ENCODE results near the gene FHL1.
"Not testable (repeated sequence)": the region's sequence is repeated elsewhere in the genome, so short reads cannot be mapped to it uniquely, and the experiment has no call there.

The FHL1 gene

GRCh38 chrX:136147315-136147901 is at the start of gene FHL1:
TSS of gene FHL1 (plus strand) at chrX:136147533.
- no peak for DNase-seq (ENCODE audit: low read depth, low spot score)

DNA sequence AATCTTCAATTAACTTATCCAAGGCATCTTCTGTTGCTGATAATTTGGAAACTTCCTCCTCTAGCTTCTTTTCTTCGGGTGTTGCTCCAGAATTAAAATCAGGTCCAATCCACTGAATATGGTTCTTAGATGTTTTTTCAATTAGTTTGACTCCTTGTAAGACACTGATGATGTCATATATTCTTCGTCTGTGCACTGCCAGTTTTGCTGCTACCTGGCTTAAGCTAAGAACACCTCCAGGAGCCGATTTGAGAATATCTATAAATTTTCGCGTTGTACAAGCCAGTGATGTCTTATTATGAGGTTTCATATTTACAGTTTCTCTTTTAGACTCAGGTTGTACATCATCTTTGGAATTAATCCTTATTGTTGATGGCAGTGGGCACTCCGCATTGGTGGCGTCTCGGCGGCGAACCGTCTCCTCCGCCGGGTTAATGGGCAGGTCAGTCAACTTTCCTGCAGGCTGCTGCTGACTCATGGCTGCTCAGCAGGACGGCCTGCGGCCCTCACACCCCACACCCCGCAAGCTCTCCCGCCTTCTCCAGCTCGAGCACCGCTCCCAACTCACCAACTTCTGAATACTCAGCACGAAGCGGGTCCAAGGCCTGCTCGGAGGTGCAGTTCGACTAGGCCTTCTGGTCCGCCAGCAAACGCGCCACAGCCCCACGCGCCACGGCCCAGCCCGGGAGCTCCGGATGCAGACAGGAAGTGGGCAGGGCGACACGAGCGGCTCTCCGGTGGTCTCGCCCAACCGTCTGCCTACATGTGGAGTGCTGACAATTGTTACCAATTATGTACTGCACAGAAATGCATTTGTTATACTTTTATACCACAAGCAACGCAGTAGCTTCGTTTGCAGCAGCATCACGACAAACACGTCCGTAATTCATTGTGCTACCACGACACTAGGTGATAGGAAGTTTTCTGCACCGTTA is 49.2 kb upstream of the FHL1 start:
- DNase-seq (ENCODE audit: low read depth, low spot score), result no peak

DNA sequence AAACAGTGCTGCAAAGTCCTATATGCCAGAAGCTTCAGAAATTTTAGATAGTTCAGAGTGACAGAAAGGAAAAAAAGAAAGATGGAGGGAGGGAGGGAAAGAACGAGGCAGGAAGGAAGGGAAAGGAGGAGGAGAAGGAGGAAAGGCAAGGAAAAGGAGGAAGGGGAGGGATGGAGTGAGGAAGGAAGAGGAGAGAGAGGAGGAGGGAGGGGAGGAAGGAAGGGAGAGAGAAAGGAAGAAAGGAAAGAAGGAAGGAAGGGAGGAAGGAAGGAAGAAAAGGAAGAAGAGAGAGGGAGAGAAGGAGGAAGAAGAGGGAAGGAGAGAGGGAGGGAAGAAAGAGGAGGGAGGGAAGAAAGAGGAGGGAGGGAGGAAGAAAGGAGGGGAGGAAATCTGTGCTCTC is 42.4 kb upstream of the FHL1 start:
- no peak for DNase-seq (ENCODE audit: low read depth, low spot score)

GRCh38 chrX:136106920-136107528 is 40.3 kb upstream of the FHL1 start:
- no peak for DNase-seq (ENCODE audit: low read depth, low spot score)

DNA sequence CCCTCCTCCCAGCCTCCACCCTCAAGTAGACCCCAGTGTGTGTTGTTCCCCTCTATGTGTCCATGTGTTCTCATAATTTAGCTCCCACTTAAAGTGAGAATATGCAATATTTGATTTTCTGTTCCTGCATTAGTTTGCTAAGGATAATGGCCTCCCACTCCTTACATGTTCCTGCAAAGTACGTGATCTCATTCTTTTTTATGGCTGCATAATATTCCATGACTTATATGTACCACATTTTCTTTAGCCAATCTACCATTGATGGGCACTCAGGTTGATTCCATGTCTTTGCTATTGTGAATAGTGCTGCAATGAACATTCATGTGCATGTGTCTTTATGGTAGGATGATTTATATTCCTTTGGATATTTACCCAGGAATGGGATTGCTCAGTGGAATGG is 38.4 kb upstream of the FHL1 start:
- not testable (repeated sequence) for DNase-seq (ENCODE audit: low read depth, low spot score)

GRCh38 chrX:136112286-136112685 is 35.0 kb upstream of the FHL1 start:
- no peak for DNase-seq (ENCODE audit: low read depth, low spot score)

- DNase-seq (ENCODE audit: low read depth, low spot score), result no peak
These were observed 34.6 kb upstream of the FHL1 start for GRCh38 chrX:136112778-136113177.

- DNase-seq (ENCODE audit: low read depth, low spot score), result no peak
These were observed 32.0 kb upstream of the FHL1 start for GRCh38 chrX:136115126-136115903.

DNA sequence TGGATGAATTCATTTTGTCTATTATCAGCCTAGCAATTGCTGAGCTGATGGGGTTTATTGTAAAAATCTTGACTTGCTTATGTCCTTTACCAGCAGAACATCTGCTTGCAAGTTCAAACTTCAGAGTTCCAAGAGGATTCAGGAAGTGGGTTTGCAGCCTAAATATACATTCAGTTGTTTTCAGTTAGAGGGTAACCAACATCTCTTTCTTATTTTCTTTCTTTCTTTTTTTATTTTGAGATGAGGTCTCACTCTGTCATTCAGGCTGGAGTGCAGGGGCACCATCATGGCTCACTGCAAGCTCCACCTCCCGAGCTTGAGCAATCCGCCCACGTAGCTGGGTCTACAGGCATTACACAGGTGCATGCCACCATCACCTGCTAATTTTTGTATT is 31.4 kb upstream of the FHL1 start:
- DNase-seq (ENCODE audit: low read depth, low spot score), result no peak

DNA sequence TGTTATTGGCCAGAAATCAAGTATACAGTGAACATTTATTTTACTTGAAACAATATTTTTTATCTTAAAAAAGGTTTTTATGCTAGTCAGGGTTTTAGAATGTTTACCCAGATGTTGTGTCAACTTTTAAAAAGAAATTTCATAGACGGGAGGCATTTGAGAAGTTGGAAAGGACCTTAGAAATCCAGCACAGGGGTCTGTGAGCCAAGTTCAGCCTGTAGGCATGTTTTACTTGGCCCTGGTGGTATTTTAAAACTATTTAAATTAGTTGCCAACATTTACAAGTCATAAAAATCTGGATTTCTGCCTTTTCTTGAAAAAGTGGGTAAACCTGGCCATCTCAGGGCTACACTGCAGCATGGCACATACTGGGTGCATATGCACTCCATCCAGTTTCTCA is 25.5 kb upstream of the FHL1 start:
- DNase-seq (ENCODE audit: low read depth, low spot score), result no peak

DNA sequence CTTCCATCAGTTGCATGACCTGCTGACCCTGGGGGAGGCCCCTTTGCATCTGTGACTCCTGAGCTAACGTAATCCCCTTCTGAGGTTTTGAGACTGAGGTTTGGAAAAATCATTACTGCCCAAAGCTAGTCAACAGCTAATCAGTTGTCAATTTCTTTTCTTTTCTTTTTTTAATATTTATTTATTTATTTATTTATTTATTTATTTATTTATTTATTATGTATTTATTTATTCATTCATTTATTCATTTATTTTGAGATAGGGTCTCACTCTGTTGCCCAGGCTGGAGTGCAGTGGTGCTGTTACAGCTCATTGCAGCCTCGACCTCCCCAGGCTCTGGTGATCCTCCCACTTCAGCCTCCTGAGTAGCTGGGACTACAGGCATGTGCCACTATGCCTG is 25.1 kb upstream of the FHL1 start:
- DNase-seq (ENCODE audit: low read depth, low spot score), result no peak

DNA sequence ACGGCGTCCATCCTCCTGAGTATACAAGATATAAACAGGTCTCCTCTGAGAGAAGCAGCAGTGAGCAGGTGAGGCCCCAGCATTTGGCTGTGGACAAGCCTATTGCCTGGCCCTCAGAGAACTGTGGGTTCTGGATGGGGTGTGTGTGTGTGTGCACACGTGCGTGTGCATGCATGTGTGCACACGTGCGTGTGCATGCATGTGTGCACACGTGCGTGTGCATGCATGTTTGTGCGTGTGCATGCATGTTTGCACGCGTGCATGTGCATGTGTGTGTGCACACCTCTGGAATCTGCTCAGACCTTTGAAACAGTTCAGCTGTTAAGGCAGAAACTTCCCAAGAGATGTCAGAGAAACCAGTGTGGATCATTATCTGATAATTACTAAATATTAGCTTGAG is 22.2 kb upstream of the FHL1 start:
- no peak for DNase-seq (ENCODE audit: low read depth, low spot score)

- no peak for DNase-seq (ENCODE audit: low read depth, low spot score)
These were observed 21.0 kb upstream of the FHL1 start for GRCh38 chrX:136126371-136126770.

DNA sequence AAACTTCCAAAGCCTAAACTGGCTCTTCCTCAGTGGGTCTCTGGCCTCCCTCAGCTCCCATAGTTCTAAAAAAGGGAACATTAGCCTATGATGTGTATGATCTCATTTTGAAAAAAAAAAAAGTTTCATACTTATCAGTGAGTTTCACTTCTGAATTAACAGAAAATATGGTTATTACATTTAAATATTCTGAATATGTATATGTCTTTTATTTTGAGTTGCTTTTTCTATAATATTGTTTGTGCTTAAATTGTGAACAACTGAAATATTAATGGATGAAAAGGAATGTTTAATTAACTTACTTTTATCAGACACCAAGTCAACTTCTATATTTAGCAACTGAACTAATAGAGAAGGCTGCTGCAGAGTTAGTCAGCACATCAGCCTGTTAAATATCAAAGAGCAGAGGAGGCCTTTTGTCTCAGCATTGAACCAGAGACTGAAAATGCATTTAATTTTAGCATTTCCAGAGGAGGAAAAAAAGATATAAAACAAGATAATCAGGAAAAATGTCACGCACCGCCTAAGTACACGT is 20.4 kb upstream of the FHL1 start:
- DNase-seq (ENCODE audit: low read depth, low spot score), result no peak

GRCh38 chrX:136128743-136129142 is 18.6 kb upstream of the FHL1 start:
- DNase-seq (ENCODE audit: low read depth, low spot score), result no peak

DNA sequence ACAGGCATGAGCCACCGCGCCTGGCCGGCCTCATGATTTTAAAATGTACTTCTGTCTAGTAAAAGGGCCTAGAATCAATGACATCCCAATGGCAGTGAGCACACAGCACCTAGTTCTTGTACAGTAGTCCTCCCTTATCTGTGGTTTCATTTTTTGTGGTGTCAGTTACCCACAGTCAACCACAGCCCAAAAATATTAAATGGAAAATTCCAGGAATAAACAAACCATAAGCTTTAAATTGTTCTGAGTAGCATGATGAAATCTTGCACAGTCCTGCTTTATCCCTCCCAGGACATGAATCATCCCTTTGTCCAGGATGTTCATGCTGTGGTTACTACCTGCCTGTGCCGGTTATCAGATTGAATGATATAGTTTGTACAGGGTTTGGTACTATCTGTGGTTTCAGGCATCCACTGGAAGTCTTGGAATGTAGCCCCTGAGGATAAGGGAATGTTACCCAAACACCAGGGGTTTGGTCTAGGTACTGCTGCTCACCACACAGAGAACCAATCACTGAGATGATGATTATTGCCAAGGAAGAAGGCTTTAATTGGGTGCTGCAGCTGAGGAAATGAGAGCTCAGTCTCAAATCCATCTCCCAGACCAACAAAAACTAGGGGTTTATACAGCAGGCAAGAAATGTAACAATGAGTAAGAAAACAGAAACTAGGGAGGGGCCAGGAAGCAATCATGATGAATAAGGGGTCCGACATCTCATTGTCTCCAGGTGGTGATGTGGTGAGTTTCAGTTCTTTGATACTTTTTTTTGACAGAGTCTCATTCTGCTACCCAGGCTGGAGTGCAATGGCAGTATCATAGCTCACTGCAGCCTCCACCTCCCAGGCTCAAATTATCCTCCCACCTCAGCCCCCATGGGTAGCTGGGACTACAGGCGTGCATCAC is 16.2 kb upstream of the FHL1 start:
- DNase-seq (ENCODE audit: low read depth, low spot score), result no peak

DNA sequence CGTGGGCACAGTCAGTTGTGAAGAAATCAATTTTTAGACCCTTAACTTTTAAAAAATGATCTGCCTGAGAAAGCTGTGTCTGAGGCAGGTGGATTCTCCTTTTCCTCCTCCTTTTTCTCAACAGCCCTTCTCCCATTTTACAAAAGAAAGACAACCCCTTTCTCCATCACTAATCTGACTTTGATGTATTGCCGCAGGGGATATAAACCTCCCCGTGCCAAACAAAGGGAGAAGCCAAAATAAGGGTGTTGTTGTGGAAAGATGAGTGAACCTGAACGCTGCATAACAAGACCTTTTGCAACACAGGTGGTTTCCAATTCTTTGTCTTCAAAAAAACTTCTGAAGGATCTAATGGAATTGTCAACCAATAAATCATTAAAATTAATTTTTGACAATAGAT is 8.4 kb upstream of the FHL1 start:
- DNase-seq (ENCODE audit: low read depth, low spot score), result no peak

DNA sequence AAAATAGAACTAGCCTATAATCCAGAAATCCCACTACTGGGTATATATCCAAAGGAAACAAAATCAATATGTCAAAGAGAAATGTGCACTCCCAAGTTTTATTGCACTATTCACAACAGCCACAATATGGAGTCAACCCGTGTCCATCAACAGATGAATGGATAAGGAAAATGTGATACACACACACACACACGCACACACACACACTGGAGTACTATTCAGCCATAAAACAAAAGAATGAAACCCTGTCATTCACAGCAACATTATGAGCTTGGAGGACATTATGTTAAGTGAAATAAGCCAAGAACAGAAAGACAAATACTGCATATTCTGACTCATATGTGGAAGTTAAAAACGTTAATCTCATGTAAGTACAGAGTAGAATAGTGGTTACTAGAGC is 5.8 kb upstream of the FHL1 start:
- no peak for DNase-seq (ENCODE audit: low read depth, low spot score)

DNA sequence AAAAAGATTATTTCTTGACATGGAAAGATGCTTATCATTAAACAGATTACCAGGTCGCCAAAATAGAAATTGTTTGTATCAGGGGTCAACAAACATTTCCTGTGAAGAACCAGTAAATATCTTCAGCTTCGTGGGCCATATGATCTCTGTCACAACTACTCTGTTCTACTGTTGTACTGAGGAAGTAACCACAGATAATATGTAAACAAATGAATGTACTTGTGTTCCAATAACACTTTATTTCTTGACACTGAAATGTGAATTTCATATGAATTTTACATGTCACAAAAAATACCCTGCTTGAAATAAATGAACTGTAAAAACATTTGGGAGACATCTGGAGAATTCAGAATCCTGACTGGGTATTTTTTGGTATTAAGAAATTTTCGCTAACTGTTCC is 4.7 kb upstream of the FHL1 start:
- DNase-seq (ENCODE audit: low read depth, low spot score), result no peak

DNA sequence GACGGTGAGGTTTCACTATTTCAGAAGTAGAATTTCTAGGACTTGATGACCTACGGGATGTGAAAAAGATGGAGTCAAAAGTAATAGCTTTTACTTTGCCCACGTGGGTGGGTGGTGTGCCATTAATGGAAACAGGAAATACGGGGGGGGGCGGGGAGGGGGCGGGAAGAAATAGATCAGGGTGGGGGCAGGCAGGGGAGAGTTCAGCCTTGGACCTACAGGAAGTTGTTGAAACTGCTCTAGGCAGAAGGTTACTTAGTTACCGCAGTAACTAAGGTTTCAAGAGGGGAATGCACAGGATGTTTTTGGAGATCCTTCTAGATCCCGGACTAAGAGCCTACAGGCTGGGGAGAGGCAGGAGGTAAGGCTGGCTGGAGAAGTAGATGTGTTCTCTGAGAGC is 3.6 kb upstream of the FHL1 start:
- no peak for DNase-seq (ENCODE audit: low read depth, low spot score)
